Right lobe of liver (tissue), 6 donors: Measurements from ENCODE around the gene CHRND. TPM values are rescaled to one million over a fixed set of nuclear protein-coding genes. Genes with fewer than 3 reads are reported as not detected.

Experiments used
- ATAC-seq, 4 donors: fragments of 200-7000 bp; cut with Tn5 transposase; one replicate each; pipeline ENCODE4 v1.9.1; 2020; ENCODE audit warnings: mild to moderate bottlenecking in 4 of 4, moderate library complexity in 4 of 4
- DNase-seq, 3 donors: peaks; one replicate each; pipeline ENCODE4 v3.0.0-alpha.2; 2020
- H3K27ac ChIP-seq, 3 donors: fragments of 200-600 bp; one replicate each; pipeline ENCODE4 v1.8.0; 2022
- H3K27me3 ChIP-seq, 2 donors: fragments of 200-600 bp; one replicate each; pipeline ENCODE4 v1.8.0; 2022
- H3K36me3 ChIP-seq, 4 donors: fragments of 200-600 bp; sonication (generic) in 1 of 4; one replicate each; pipeline versions ENCODE4 v1.5.1 to v1.8.0; 2017 to 2022; ENCODE audit warnings: control low read depth in 1 of 4
- H3K4me1 ChIP-seq, 4 donors: fragments of 200-600 bp; sonication (generic) in 1 of 4; one replicate each; pipeline versions ENCODE4 v1.5.1 to v1.8.0; 2017 to 2022; ENCODE audit warnings: control low read depth in 1 of 4
- H3K4me3 ChIP-seq, 3 donors: fragments of 200-600 bp; one replicate each; pipeline ENCODE4 v1.8.0; 2022
- H3K9me3 ChIP-seq, 4 donors: fragments of 200-600 bp; sonication (generic) in 1 of 4; one replicate each; pipeline versions ENCODE4 v1.5.1 to v1.8.0; 2017 to 2022; ENCODE audit warnings: control low read depth in 1 of 4
- POLR2A ChIP-seq: fragments of 450-650 bp; IDR thresholded peaks from one replicate; pipeline ENCODE4 v1.6.1; 2017; ENCODE audit warnings: antibody characterized with exemption, mild to moderate bottlenecking
- WGBS: methylation state at CpG from one replicate; pipeline ENCODE4 v1.1.6; 2018; ENCODE audit warnings: low coverage, low lambda C conversion rate; ENCODE audit not compliant: insufficient coverage; ENCODE audit errors: missing lambda C conversion rate; 5-methylcytosine and 5-hydroxymethylcytosine counted together
- intact Hi-C, 2 donors: fragments of 100-400 bp; cut with DNase I; formaldehyde crosslinking; loops; one replicate each; pipeline versions ENCODE4 v1.11.2 to v1.14.1; 2022
- total RNA-seq, 6 experiments: library from RNA; depleted of rRNA in 2 of 6; stranded (reverse); fragments of >200 nt in 2 of 6; fragmentation: NEBNext Ultra II Directional in 3 of 6; extraction: Animal tissue kit (Norgen Biotek cat#: 25700) in 3 of 6; gene quantifications; one replicate each; pipeline versions ENCODE4 v1.1.0 to v1.2.4, GENCODE V29; 2016 to 2023
- TF ChIP-seq, protein P1 (sequence below), 4 donors: fragments of 200-600 bp in 3 of 4; fragments of 450-650 bp in 1 of 4; IDR thresholded peaks; one replicate each; pipeline versions ENCODE4 v1.5.1 to v1.8.0; 2016 to 2022; ENCODE audit warnings: antibody characterized with exemption in 4 of 4, mild to moderate bottlenecking in 2 of 4
- donor health status: DM: no; HTN: yes; CAD: no.
- donor health status: DM: no; HTN: no; CAD: no.
- donor health status: DM: no; HTN: no; CAD: no.
- donor health status: DM: no; HTN: yes; CAD: no.
- donor health status: DM: no; HTN: yes; CAD: no.

The CHRND gene
- total RNA-seq, 6 experiments from 2014 or later = not detected

DNA sequence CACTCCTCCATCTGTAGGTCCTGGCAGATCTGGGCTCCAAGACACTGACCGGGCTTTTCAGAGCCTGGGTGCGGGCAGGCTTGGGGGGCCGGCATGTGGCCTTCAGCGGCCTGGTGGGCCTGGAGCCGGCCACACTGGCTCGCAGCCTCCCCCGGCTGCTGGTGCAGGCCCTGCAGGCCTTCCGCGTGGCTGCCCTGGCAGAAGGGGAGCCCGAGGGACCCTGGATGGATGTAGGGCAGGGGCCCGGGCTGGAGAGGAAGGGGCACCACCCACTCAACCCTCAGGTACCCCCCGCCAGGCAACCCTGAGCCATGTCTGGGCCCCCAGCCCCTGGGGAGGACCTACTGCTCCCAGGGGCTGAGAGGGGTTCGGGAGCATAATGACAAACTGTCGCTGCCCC is 761 bp upstream of the CHRND start:
- DNase-seq (no peak), ATAC-seq (no peak)
- intact Hi-C loops = loop anchor here in 1 of 2 donors (10.0 kb wide), 2 partner anchors 90 to 620 kb away; no protein-coding TSS in a partner anchor
- Histone ChIP-seq H3K9me3 (no peaks in the 10 kb centered on the region), H3K27ac (no peak overlapping the region), H3K4me1 (peaks cover 0 to 20% (median 0%) of the 10 kb centered on the region in 4 donors), H3K27me3 (peaks cover 14 to 27% of the 10 kb centered on the region in 2 donors), H3K36me3 (no peaks in the 10 kb centered on the region), H3K4me3 (no peak overlapping the region)
- WGBS = no CpG with 5 or more reads among the region's 14 CpGs
- TF ChIP-seq POLR2A = no peak
- TF ChIP-seq, protein P1, sequence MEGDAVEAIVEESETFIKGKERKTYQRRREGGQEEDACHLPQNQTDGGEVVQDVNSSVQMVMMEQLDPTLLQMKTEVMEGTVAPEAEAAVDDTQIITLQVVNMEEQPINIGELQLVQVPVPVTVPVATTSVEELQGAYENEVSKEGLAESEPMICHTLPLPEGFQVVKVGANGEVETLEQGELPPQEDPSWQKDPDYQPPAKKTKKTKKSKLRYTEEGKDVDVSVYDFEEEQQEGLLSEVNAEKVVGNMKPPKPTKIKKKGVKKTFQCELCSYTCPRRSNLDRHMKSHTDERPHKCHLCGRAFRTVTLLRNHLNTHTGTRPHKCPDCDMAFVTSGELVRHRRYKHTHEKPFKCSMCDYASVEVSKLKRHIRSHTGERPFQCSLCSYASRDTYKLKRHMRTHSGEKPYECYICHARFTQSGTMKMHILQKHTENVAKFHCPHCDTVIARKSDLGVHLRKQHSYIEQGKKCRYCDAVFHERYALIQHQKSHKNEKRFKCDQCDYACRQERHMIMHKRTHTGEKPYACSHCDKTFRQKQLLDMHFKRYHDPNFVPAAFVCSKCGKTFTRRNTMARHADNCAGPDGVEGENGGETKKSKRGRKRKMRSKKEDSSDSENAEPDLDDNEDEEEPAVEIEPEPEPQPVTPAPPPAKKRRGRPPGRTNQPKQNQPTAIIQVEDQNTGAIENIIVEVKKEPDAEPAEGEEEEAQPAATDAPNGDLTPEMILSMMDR (IDR thresholded peaks at IDR 0.05) = no peak

DNA sequence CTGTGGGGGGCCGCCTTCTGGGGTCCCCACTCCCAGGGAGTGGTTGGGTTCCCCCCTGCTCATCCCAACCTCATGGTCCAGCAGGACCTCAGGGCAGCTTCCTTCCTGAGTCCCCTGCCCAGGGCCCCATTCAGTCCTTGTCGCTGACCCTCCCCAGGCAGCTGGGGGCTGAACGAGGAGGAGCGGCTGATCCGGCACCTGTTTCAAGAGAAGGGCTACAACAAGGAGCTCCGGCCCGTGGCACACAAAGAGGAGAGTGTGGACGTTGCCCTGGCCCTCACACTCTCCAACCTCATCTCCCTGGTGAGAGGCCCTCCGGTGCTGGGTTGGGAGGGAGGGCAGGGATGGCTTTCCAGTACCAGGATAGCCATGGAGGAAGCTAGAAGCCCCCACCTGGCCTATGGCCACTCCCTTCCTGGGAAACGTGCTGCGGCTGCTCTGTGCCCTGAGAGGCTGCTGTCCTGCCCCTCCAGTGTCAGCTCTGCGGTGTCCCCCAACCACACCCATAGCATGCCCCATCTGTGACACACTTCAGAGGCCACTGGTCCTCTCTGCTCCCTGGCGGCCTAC is 497 bp downstream of the CHRND start:
- Histone ChIP-seq H3K4me1 (peaks cover 0 to 20% (median 0%) of the 10 kb centered on the region in 4 donors), H3K27ac (no peak overlapping the region), H3K36me3 (no peaks in the 10 kb centered on the region), H3K9me3 (no peaks in the 10 kb centered on the region), H3K4me3 (no peak overlapping the region), H3K27me3 (peaks cover 14 to 27% of the 10 kb centered on the region in 2 donors)
- TF ChIP-seq POLR2A = no peak
- TF ChIP-seq, protein P1 (IDR thresholded peaks at IDR 0.05) = no peak
- 65% methylated on average over 6 of the region's 13 CpGs for WGBS
- ATAC-seq = no peak
- no peak for DNase-seq
- intact Hi-C loops = loop anchor here in 1 of 2 donors (10.0 kb wide), 2 partner anchors 92 to 622 kb away; no protein-coding TSS in a partner anchor

- no peak for ATAC-seq
- intact Hi-C loops = loop anchor here in 1 of 2 donors (10.0 kb wide), 2 partner anchors 93 to 623 kb away; no protein-coding TSS in a partner anchor
- peaks cover 7 to 16% of the 10 kb centered on the region in 2 donors for H3K27me3 ChIP-seq
- WGBS = 53% methylated on average over 2 of the region's 6 CpGs
- H3K4me3 ChIP-seq = no peak overlapping the region
- no peaks in the 10 kb centered on the region for H3K9me3 ChIP-seq
- H3K36me3 ChIP-seq = no peaks in the 10 kb centered on the region
- TF ChIP-seq, protein P1 (IDR thresholded peaks at IDR 0.05) = no peak
- no peak for TF ChIP-seq POLR2A
- H3K27ac ChIP-seq = no peak overlapping the region
- no peak for DNase-seq
- H3K4me1 ChIP-seq = peaks cover 0 to 11% (median 0%) of the 10 kb centered on the region in 4 donors
Measured at GRCh38 chr2:232527905-232528470, 2.0 kb downstream of the CHRND start.

DNA sequence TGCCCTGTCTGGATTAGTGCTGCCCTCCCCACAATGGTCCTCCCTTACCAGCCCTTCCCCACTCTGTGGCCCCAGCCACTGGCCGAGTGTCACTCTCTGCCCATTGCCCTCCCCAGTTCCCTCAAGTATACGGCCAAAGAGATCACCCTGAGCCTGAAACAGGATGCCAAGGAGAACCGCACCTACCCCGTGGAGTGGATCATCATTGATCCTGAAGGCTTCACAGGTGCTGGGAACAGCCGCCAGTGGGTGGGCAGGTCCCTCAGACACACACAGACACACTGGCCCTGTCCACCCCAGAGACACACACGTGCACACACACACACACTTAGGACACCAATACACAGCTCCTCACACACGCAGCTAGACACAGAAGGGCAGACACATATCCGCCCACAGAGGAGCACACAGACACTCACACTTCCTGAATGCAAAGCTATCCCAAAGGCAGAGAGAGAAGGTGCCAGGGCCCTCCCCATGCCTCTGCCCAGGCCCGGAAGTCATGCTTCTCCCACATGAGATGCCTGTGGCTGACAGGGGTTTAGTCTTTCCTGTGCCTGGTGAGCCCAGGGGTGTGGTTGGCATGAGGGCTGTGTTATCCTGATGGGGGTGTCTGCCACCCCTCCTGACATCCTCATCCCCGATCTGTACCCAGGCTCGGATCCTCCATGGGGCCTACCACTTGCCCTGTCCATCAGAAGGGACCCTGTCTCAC is 2.9 kb downstream of the CHRND start:
- WGBS = 72% methylated on average over 7 of the region's 11 CpGs
- H3K27ac ChIP-seq = no peak overlapping the region
- TF ChIP-seq POLR2A = no peak
- TF ChIP-seq, protein P1 (IDR thresholded peaks at IDR 0.05) = no peak
- ATAC-seq (no peak), DNase-seq (peak in 1 of 3 donors; percentile 27)
- intact Hi-C loops = loop anchor here in 1 of 2 donors (10.0 kb wide), 2 partner anchors 94 to 624 kb away; no protein-coding TSS in a partner anchor
- H3K36me3 ChIP-seq = no peaks in the 10 kb centered on the region
- no peaks in the 10 kb centered on the region for H3K9me3 ChIP-seq
- peaks cover 4 to 7% of the 10 kb centered on the region in 2 donors for H3K27me3 ChIP-seq
- no peak overlapping the region for H3K4me3 ChIP-seq
- H3K4me1 ChIP-seq = peaks cover 0 to 6% (median 0%) of the 10 kb centered on the region in 4 donors
